OCI-LY3 (cell line): ENCODE results near the gene TPRA1.

Experiments used
- H2AFZ ChIP-seq: fragments of 200-600, 300-600 bp; shearing (Covaris generic); 2 replicates; pipeline ENCODE4 v1.6.0; 2014; ENCODE audit warnings: antibody characterized with exemption, low read depth, low read length
- H3K27ac ChIP-seq: fragments of 200-600, 300-600 bp; sonication (generic); 2 replicates; pipeline ENCODE4 v1.5.1; 2014; ENCODE audit warnings: mild to moderate bottlenecking, low read length, moderate library complexity, mixed read lengths
- H3K27me3 ChIP-seq: fragments of 200-600, 300-600 bp; sonication (generic); 2 replicates; pipeline ENCODE4 v1.6.1; 2014; ENCODE audit warnings: low read depth, low read length, mixed read lengths
- H3K36me3 ChIP-seq: fragments of 200-600, 300-600 bp; sonication (generic); replicated peaks from 2 replicates; pipeline ENCODE3; 2014; ENCODE audit warnings: low read depth, low read length, mixed read lengths
- H3K4me1 ChIP-seq: fragments of 300-600, 200-600 bp; sonication (generic); 2 replicates; pipeline ENCODE4 v1.6.1; 2014; ENCODE audit warnings: low read length, mixed read lengths
- H3K4me2 ChIP-seq: fragments of 200-600, 300-600 bp; sonication (generic); 2 replicates; pipeline ENCODE4 v1.6.1; 2014; ENCODE audit warnings: low read length, mixed read lengths
- H3K4me3 ChIP-seq: fragments of 300-600, 200-600 bp; sonication (generic); 2 replicates; pipeline ENCODE4 v1.5.1; 2014; ENCODE audit warnings: antibody characterized with exemption, mild to moderate bottlenecking, low read length, moderate library complexity
- H3K79me2 ChIP-seq: fragments of 300-600, 200-600 bp; shearing (Covaris generic); 2 replicates; pipeline ENCODE4 v1.6.1; 2014; ENCODE audit warnings: mild to moderate bottlenecking, low read length, mixed read lengths
- H3K9ac ChIP-seq: fragments of 300-600, 200-600 bp; shearing (Covaris generic); 2 replicates; pipeline ENCODE4 v1.6.0; 2014; ENCODE audit warnings: mild to moderate bottlenecking, low read length, moderate library complexity
- H3K9me3 ChIP-seq: fragments of 200-600, 300-600 bp; shearing (Covaris generic); 2 replicates; pipeline ENCODE4 v1.6.1; 2014; ENCODE audit warnings: low read length, mixed read lengths; ENCODE audit not compliant: insufficient read depth
- H4K20me1 ChIP-seq: fragments of 200-600, 300-600 bp; sonication (generic); 2 replicates; pipeline ENCODE4 v1.6.1; 2016; ENCODE audit warnings: low read length, mixed read lengths; ENCODE audit not compliant: insufficient read depth
- CTCF ChIP-seq: fragments of 200-600, 300-600 bp; sonication (generic); IDR thresholded peaks from 2 replicates; pipeline ENCODE4 v1.5.1; 2014; ENCODE audit warnings: antibody characterized with exemption, low read length, low read depth
- EZH2phosphoT487 ChIP-seq: fragments of 200-600 bp; shearing (Covaris generic); IDR thresholded peaks from 2 replicates; pipeline ENCODE4 v1.6.1; 2018; ENCODE audit warnings: antibody characterized with exemption, mixed run types, low read depth

TPRA1 gene

GRCh38 chr3:127604546-127605165 is 14.1 kb upstream of the TPRA1 start:
- Histone ChIP-seq H3K36me3 (peaks cover 77% of the 10 kb centered on the region), H3K4me1 (peaks cover 15% of the 10 kb centered on the region), H3K4me3 (no peak overlapping the region), H3K27me3 (no peaks in the 10 kb centered on the region), H3K9ac (no peak overlapping the region), H3K79me2 (peaks cover 70% of the 10 kb centered on the region), H2AFZ (no peak overlapping the region), H3K27ac (no peak overlapping the region), H3K9me3 (no peaks in the 10 kb centered on the region), H4K20me1 (peaks cover 23% of the 10 kb centered on the region), H3K4me2 (no peak overlapping the region)
- no peak for TF ChIP-seq CTCF
- TF ChIP-seq EZH2phosphoT487, result no peak

GRCh38 chr3:127604035-127604434 is 13.5 kb upstream of the TPRA1 start:
- Histone ChIP-seq H3K4me1 (peaks cover 21% of the 10 kb centered on the region), H3K27ac (no peak overlapping the region), H2AFZ (no peak overlapping the region), H3K79me2 (peaks cover 71% of the 10 kb centered on the region), H3K4me3 (no peak overlapping the region), H4K20me1 (peaks cover 19% of the 10 kb centered on the region), H3K36me3 (peaks cover 78% of the 10 kb centered on the region), H3K9ac (no peak overlapping the region), H3K4me2 (no peak overlapping the region), H3K27me3 (no peaks in the 10 kb centered on the region), H3K9me3 (no peaks in the 10 kb centered on the region)
- no peak for TF ChIP-seq CTCF
- no peak for TF ChIP-seq EZH2phosphoT487

GRCh38 chr3:127600749-127601456 is 10.4 kb upstream of the TPRA1 start:
- H3K9ac ChIP-seq, result no peak overlapping the region
- H3K4me2 ChIP-seq, result no peak overlapping the region
- peaks cover 14% of the 10 kb centered on the region for H4K20me1 ChIP-seq
- peaks cover 79% of the 10 kb centered on the region for H3K79me2 ChIP-seq
- H3K27ac ChIP-seq, result no peak overlapping the region
- H3K4me1 ChIP-seq, result peaks cover 29% of the 10 kb centered on the region
- H3K9me3 ChIP-seq, result no peaks in the 10 kb centered on the region
- H3K36me3 ChIP-seq, result peaks cover 55% of the 10 kb centered on the region
- no peaks in the 10 kb centered on the region for H3K27me3 ChIP-seq
- no peak overlapping the region for H3K4me3 ChIP-seq
- TF ChIP-seq CTCF, result no peak
- TF ChIP-seq EZH2phosphoT487, result no peak
- H2AFZ ChIP-seq, result no peak overlapping the region

GRCh38 chr3:127598841-127599570 is 8.5 kb upstream of the TPRA1 start:
- Histone ChIP-seq H3K9me3 (no peaks in the 10 kb centered on the region), H3K27me3 (no peaks in the 10 kb centered on the region), H4K20me1 (peaks cover 7% of the 10 kb centered on the region), H3K4me2 (peak overlapping the region; percentile 95), H3K9ac (peak overlapping the region; percentile 100), H2AFZ (no peak overlapping the region), H3K79me2 (peaks cover 69% of the 10 kb centered on the region), H3K36me3 (peaks cover 39% of the 10 kb centered on the region), H3K27ac (peak overlapping the region; percentile 73), H3K4me1 (peaks cover 29% of the 10 kb centered on the region), H3K4me3 (peak overlapping the region; percentile 96)
- no peak for TF ChIP-seq EZH2phosphoT487
- no peak for TF ChIP-seq CTCF
